ENCODE measurements around the gene GRIK4.
"Not testable (repeated sequence)": the region's sequence is repeated elsewhere in the genome, so short reads cannot be mapped to it uniquely, and the experiment has no call there.

Gene GRIK4

GRCh38 chr11:120610111-120610510, 98.6 kb downstream of the GRIK4 start:
- no peak for DNase-seq

- DNase-seq: no peak
Observed at GRCh38 chr11:120611581-120611980, 100.0 kb downstream of the GRIK4 start.

- no peak for DNase-seq
Observed at GRCh38 chr11:120612513-120613263, 101.1 kb downstream of the GRIK4 start.

- no peak for DNase-seq
Observed at GRCh38 chr11:120613264-120614226, 102.0 kb downstream of the GRIK4 start.

GRCh38 chr11:120615391-120615790, 103.8 kb downstream of the GRIK4 start:
- DNase-seq: no peak

GRCh38 chr11:120618399-120618798, 106.9 kb downstream of the GRIK4 start:
- DNase-seq: no peak

- DNase-seq: no peak
Observed at GRCh38 chr11:120622189-120622875, 110.8 kb downstream of the GRIK4 start.

GRCh38 chr11:120624992-120625391, 113.4 kb downstream of the GRIK4 start:
- not testable (repeated sequence) for DNase-seq

- no peak for DNase-seq
Observed at GRCh38 chr11:120625565-120625964, 114.0 kb downstream of the GRIK4 start.

GRCh38 chr11:120626791-120627190, 115.2 kb downstream of the GRIK4 start:
- DNase-seq: no peak

GRCh38 chr11:120627327-120628163, 116.0 kb downstream of the GRIK4 start:
- no peak for DNase-seq

GRCh38 chr11:120629407-120630080, 118.0 kb downstream of the GRIK4 start:
- no peak for DNase-seq

GRCh38 chr11:120630122-120630521, 118.6 kb downstream of the GRIK4 start:
- no peak for DNase-seq

- no peak for DNase-seq
Observed at GRCh38 chr11:120632579-120632978, 121.0 kb downstream of the GRIK4 start.

- no peak for DNase-seq
Observed at GRCh38 chr11:120633616-120634393, 122.3 kb downstream of the GRIK4 start.

- no peak for DNase-seq
Observed at GRCh38 chr11:120634706-120635105, 123.2 kb downstream of the GRIK4 start.

GRCh38 chr11:120635136-120635810, 123.7 kb downstream of the GRIK4 start:
- DNase-seq: no peak

- DNase-seq: no peak
Observed at GRCh38 chr11:120637131-120637530, 125.6 kb downstream of the GRIK4 start.

GRCh38 chr11:120642196-120642894, 130.8 kb downstream of the GRIK4 start:
- DNase-seq: no peak

GRCh38 chr11:120643284-120643683, 131.7 kb downstream of the GRIK4 start:
- DNase-seq: no peak

All from stimulated activated CD4-positive, alpha-beta T cell treated with anti-CD3 and anti-CD28 coated beads, Interleukin-15, amount 100 ng/mL, for 24 hours (primary cell).